Retinal pigment epithelial cell (primary cell): ENCODE results near the gene EXOG.

ENCODE experiments used
- DNase-seq: peaks from one replicate; pipeline ENCODE4 v3.0.0-alpha.2; 2010; ENCODE audit warnings: low read depth
- H3K4me3 ChIP-seq: 2 replicates; pipeline ENCODE4 v1.5.1; 2011; ENCODE audit warnings: mild to moderate bottlenecking, low read length, control low read depth, moderate library complexity
- CTCF ChIP-seq: conservative IDR thresholded peaks from 2 replicates; pipeline ENCODE4 v1.5.1; 2011; ENCODE audit warnings: low read depth, low read length, control low read depth, inconsistent platforms

The EXOG gene

GRCh38 chr3:38521391-38521987 lies 25.3 kb downstream of the EXOG start:
- peak; percentile 91 for TF ChIP-seq CTCF
- DNase-seq, result no peak
- no peak overlapping the region for H3K4me3 ChIP-seq

- no peak for TF ChIP-seq CTCF
- H3K4me3 ChIP-seq, result no peak overlapping the region
- DNase-seq, result no peak
Observed at GRCh38 chr3:38522002-38522401, 25.9 kb downstream of the EXOG start.

GRCh38 chr3:38524141-38524739 lies 28.1 kb downstream of the EXOG start:
- DNase-seq, result no peak
- TF ChIP-seq CTCF, result no peak
- H3K4me3 ChIP-seq, result no peak overlapping the region

- no peak for DNase-seq
- no peak overlapping the region for H3K4me3 ChIP-seq
- no peak for TF ChIP-seq CTCF
Observed at GRCh38 chr3:38526792-38527191, 30.7 kb downstream of the EXOG start.

- DNase-seq, result no peak
- peak; percentile 22 for TF ChIP-seq CTCF
- no peak overlapping the region for H3K4me3 ChIP-seq
Observed at GRCh38 chr3:38528457-38528856, 32.3 kb downstream of the EXOG start.

- no peak for TF ChIP-seq CTCF
- DNase-seq, result no peak
- H3K4me3 ChIP-seq, result no peak overlapping the region
Observed at GRCh38 chr3:38532529-38532928, 36.4 kb downstream of the EXOG start.

- DNase-seq, result no peak
- no peak overlapping the region for H3K4me3 ChIP-seq
- TF ChIP-seq CTCF, result no peak
Observed at GRCh38 chr3:38533285-38533976, 37.3 kb downstream of the EXOG start.
